CD4-positive, alpha-beta T cell (primary cell): ENCODE measurements around the gene MAST4. TPM values are rescaled to one million over a fixed set of nuclear protein-coding genes. Genes with fewer than 3 reads are reported as not detected.
A peak's percentile ranks its signal among the peaks of the same experiment; 100 is the strongest.

Source experiments
- ATAC-seq: fragments of 200-7000 bp; cut with Tn5 transposase; one replicate; pipeline ENCODE4 v1.10.0; 2022; ENCODE audit warnings: mild to moderate bottlenecking; ENCODE audit not compliant: poor library complexity
- CTCF ChIA-PET: fragments of 350-600 bp; sonication (Branson Sonifier 250); formaldehyde crosslinking; loops from one replicate; lab custom pipeline; 2021; ENCODE audit warnings: antibody characterized with exemption, inconsistent platforms; lab: Charles Lee
- POLR2A ChIA-PET: fragments of 350-600 bp; sonication (Branson Sonifier 250); formaldehyde crosslinking; loops from one replicate; lab custom pipeline; 2021; ENCODE audit warnings: antibody characterized with exemption, inconsistent platforms; lab: Charles Lee
- DNase-seq, 14 experiments: peaks; one replicate each; pipeline ENCODE4 v3.0.0-alpha.2; 2013 to 2020; ENCODE audit warnings: mixed read lengths in 2 of 14
- H3K27ac ChIP-seq, 2 donors: one replicate each; pipeline versions ENCODE4 v1.5.1 to v1.7.0; 2013; ENCODE audit warnings: low read length in 2 of 2, low read depth in 1 of 2, mild to moderate bottlenecking in 1 of 2
- H3K27me3 ChIP-seq, 2 experiments: 1 replicate in 1 of 2; 2 replicates in 1 of 2; pipeline versions ENCODE4 v1.6.1 to v1.7.0; 2013; ENCODE audit warnings: low read length in 2 of 2, control low read depth in 1 of 2, mild to moderate bottlenecking in 1 of 2, moderate library complexity in 1 of 2; ENCODE audit not compliant: insufficient read depth in 2 of 2, control insufficient read depth in 1 of 2
- H3K36me3 ChIP-seq: one replicate; pipeline ENCODE4 v1.6.1; 2013; ENCODE audit warnings: low read length, control low read depth; ENCODE audit not compliant: insufficient read depth
- H3K4me1 ChIP-seq: one replicate; pipeline ENCODE4 v1.6.1; 2013; ENCODE audit warnings: low read length, control low read depth; ENCODE audit not compliant: insufficient read depth
- H3K4me3 ChIP-seq: one replicate; pipeline ENCODE4 v1.5.1; 2013; ENCODE audit warnings: mild to moderate bottlenecking, low read length, moderate library complexity
- H3K9me3 ChIP-seq, 2 experiments: 1 replicate in 1 of 2; 2 replicates in 1 of 2; pipeline versions ENCODE4 v1.6.1 to v1.7.0; 2013; ENCODE audit warnings: low read length in 2 of 2, mild to moderate bottlenecking in 2 of 2, control low read depth in 1 of 2, moderate library complexity in 1 of 2; ENCODE audit not compliant: control insufficient read depth in 1 of 2, insufficient read depth in 1 of 2
- H3K27ac Mint-ChIP-seq: one replicate; pipeline ENCODE4 v1.8.0; 2020; ENCODE audit warnings: mixed read lengths
- H3K27me3 Mint-ChIP-seq: one replicate; pipeline ENCODE4 v1.8.0; 2021; ENCODE audit warnings: mixed read lengths
- H3K36me3 Mint-ChIP-seq: one replicate; pipeline ENCODE4 v1.8.0; 2021; ENCODE audit warnings: low read depth, mixed read lengths
- H3K4me1 Mint-ChIP-seq: one replicate; pipeline ENCODE4 v1.8.0; 2021; ENCODE audit warnings: low read depth, mixed read lengths
- H3K4me3 Mint-ChIP-seq: one replicate; pipeline ENCODE4 v1.8.0; 2020; ENCODE audit warnings: mild to moderate bottlenecking, mixed read lengths
- H3K9me3 Mint-ChIP-seq: one replicate; pipeline ENCODE4 v1.8.0; 2020; ENCODE audit warnings: mixed read lengths
- CTCF ChIP-seq: fragments of 200-600 bp; IDR thresholded peaks from one replicate; pipeline ENCODE4 v1.8.0; 2022; ENCODE audit warnings: antibody characterized with exemption, mild to moderate bottlenecking
- intact Hi-C, 2 experiments: fragments of 100-400 bp; cut with DNase I in 1 of 2; cut with micrococcal nuclease in 1 of 2; formaldehyde crosslinking; loops; one replicate each; pipeline versions ENCODE4 v1.15.1 to v1.9.0; 2023 to 2025; cut with DNase I, micrococcal nuclease
- total RNA-seq, 174 experiments: library from RNA in 2 of 174; stranded (reverse) in 2 of 174; gene quantifications; one replicate each; pipeline ENCODE4 v1.2.3 and lab custom pipeline; 2021 to 2026

MAST4 gene
- total RNA-seq, 2 experiments from 2014 or later: 21.3 to 21.6 TPM

- Histone ChIP-seq H3K27ac (peak overlapping the region in 1 of 2 donors; percentile 77), H3K4me3 (no peak overlapping the region), H3K4me1 (peaks cover 26% of the 10 kb centered on the region), H3K9me3 (peaks cover 0 to 7% of the 10 kb centered on the region in 2 experiments), H3K36me3 (no peaks in the 10 kb centered on the region), H3K27me3 (no peaks in the 10 kb centered on the region)
- ChIA-PET POLR2A (interaction anchor here (0.7 to 2.3 kb wide), 4 partner anchors 8 to 22 kb away, joined by 3 to 12 read pairs (median 4); no protein-coding TSS in a partner anchor), CTCF (interaction anchor here (0.5 to 1.2 kb wide), 4 partner anchors 18 to 22 kb away, joined by 3 read pairs; no protein-coding TSS in a partner anchor)
- peak overlapping the region; percentile 22 for H3K4me3 Mint-ChIP-seq
- ATAC-seq: peak; percentile 61
- H3K27ac Mint-ChIP-seq: peak overlapping the region; percentile 85
- H3K9me3 Mint-ChIP-seq: no peaks in the 10 kb centered on the region
- no peak for TF ChIP-seq CTCF
- H3K27me3 Mint-ChIP-seq: no peaks in the 10 kb centered on the region
- peaks cover 54% of the 10 kb centered on the region for H3K4me1 Mint-ChIP-seq
- H3K36me3 Mint-ChIP-seq: no peaks in the 10 kb centered on the region
- intact Hi-C loops: no loop called here
- DNase-seq: peak in 1 of 14 experiments; percentile 25
Observed at GRCh38 chr5:67188274-67189078, 592.3 kb downstream of the MAST4 start.

GRCh38 chr5:67189079-67189354 is 592.8 kb downstream of the MAST4 start:
- no peaks in the 10 kb centered on the region for H3K27me3 Mint-ChIP-seq
- Histone ChIP-seq H3K27me3 (no peaks in the 10 kb centered on the region), H3K36me3 (no peaks in the 10 kb centered on the region), H3K27ac (peak overlapping the region in 1 of 2 donors; percentile 77), H3K4me1 (peaks cover 26% of the 10 kb centered on the region), H3K4me3 (no peak overlapping the region), H3K9me3 (peaks cover 0 to 7% of the 10 kb centered on the region in 2 experiments)
- no peaks in the 10 kb centered on the region for H3K36me3 Mint-ChIP-seq
- peak overlapping the region; percentile 22 for H3K4me3 Mint-ChIP-seq
- H3K27ac Mint-ChIP-seq: peak overlapping the region; percentile 85
- TF ChIP-seq CTCF: no peak
- H3K4me1 Mint-ChIP-seq: peaks cover 50% of the 10 kb centered on the region
- ATAC-seq (no peak), DNase-seq (no peak)
- intact Hi-C loops: no loop called here
- POLR2A ChIA-PET: interaction anchor here (0.7 to 2.3 kb wide), 4 partner anchors 9 to 24 kb away, joined by 3 to 12 read pairs (median 4); no protein-coding TSS in a partner anchor
- H3K9me3 Mint-ChIP-seq: no peaks in the 10 kb centered on the region
- CTCF ChIA-PET: interaction anchor here (0.5 to 1.2 kb wide), 3 partner anchors 17 to 22 kb away, joined by 3 read pairs; no protein-coding TSS in a partner anchor

GRCh38 chr5:67189931-67190330 is 593.7 kb downstream of the MAST4 start:
- Histone ChIP-seq H3K9me3 (peaks cover 0 to 7% of the 10 kb centered on the region in 2 experiments), H3K4me1 (peaks cover 26% of the 10 kb centered on the region), H3K4me3 (no peak overlapping the region), H3K27ac (no peak overlapping the region), H3K36me3 (no peaks in the 10 kb centered on the region), H3K27me3 (no peaks in the 10 kb centered on the region)
- Mint-ChIP-seq H3K4me3 (no peak overlapping the region), H3K27me3 (no peaks in the 10 kb centered on the region), H3K4me1 (peaks cover 60% of the 10 kb centered on the region), H3K36me3 (no peaks in the 10 kb centered on the region), H3K27ac (no peak overlapping the region), H3K9me3 (no peaks in the 10 kb centered on the region)
- no peak for ATAC-seq
- no peak for TF ChIP-seq CTCF
- DNase-seq: no peak
- POLR2A ChIA-PET: interaction anchor here (2.3 kb wide), 1 partner anchor 17 kb away, joined by 12 read pairs; no protein-coding TSS in a partner anchor
- CTCF ChIA-PET: interaction anchor here (1.2 kb wide), 1 partner anchor 16 kb away, joined by 3 read pairs; no protein-coding TSS in a partner anchor
- intact Hi-C loops: no loop called here
